CD4-positive, alpha-beta T cell treated with Interleukin-4 for 4 hours (primary cell): ENCODE measurements around the gene CCNK.
A peak's percentile ranks its signal among the peaks of the same experiment; 100 is the strongest.

Source experiments
- DNase-seq: peaks from one replicate; pipeline ENCODE4 v3.0.0-alpha.2; 2020

CCNK gene

GRCh38 chr14:99508896-99509629, 27.9 kb downstream of the CCNK start:
- no peak for DNase-seq

- no peak for DNase-seq
These were observed 28.8 kb downstream of the CCNK start for GRCh38 chr14:99509871-99510555.

GRCh38 chr14:99510556-99511139, 29.4 kb downstream of the CCNK start:
- DNase-seq: no peak

GRCh38 chr14:99511421-99512109, 30.4 kb downstream of the CCNK start:
- no peak for DNase-seq

GRCh38 chr14:99512110-99512449, 30.9 kb downstream of the CCNK start:
- DNase-seq: no peak

- DNase-seq: no peak
These were observed 31.5 kb downstream of the CCNK start for GRCh38 chr14:99512571-99513182.

- no peak for DNase-seq
These were observed 32.0 kb downstream of the CCNK start for GRCh38 chr14:99513183-99513694.

- no peak for DNase-seq
These were observed 32.8 kb downstream of the CCNK start for GRCh38 chr14:99513946-99514551.

- no peak for DNase-seq
These were observed 33.5 kb downstream of the CCNK start for GRCh38 chr14:99514552-99515300.

GRCh38 chr14:99515301-99516155, 34.3 kb downstream of the CCNK start:
- DNase-seq: no peak

- DNase-seq: no peak
These were observed 35.1 kb downstream of the CCNK start for GRCh38 chr14:99516156-99516870.

- no peak for DNase-seq
These were observed 35.8 kb downstream of the CCNK start for GRCh38 chr14:99516871-99517642.

GRCh38 chr14:99517643-99518381, 36.6 kb downstream of the CCNK start:
- DNase-seq: no peak

- peak; percentile 71 for DNase-seq
These were observed 37.5 kb downstream of the CCNK start for GRCh38 chr14:99518441-99519346.

GRCh38 chr14:99519347-99519881, 38.2 kb downstream of the CCNK start:
- no peak for DNase-seq

- DNase-seq: no peak
These were observed 38.8 kb downstream of the CCNK start for GRCh38 chr14:99519931-99520421.

- DNase-seq: no peak
These were observed 39.4 kb downstream of the CCNK start for GRCh38 chr14:99520571-99521081.
